GM19324 (cell line): ENCODE measurements around the gene RCAN2.

Source experiments
- ATAC-seq: cut with Tn5 transposase; IDR thresholded peaks from one replicate; pipeline ENCODE4 v1.9.1; 2021; ENCODE audit warnings: mild to moderate bottlenecking, moderate library complexity; ENCODE audit not compliant: unreplicated experiment, low FRiP score

The RCAN2 gene

GRCh38 chr6:46305236-46305635, 186.0 kb downstream of the RCAN2 start:
- no peak for ATAC-seq

GRCh38 chr6:46302816-46303215, 188.4 kb downstream of the RCAN2 start:
- ATAC-seq = no peak

- no peak for ATAC-seq
These were observed 189.1 kb downstream of the RCAN2 start for GRCh38 chr6:46302176-46302575.

- ATAC-seq = no peak
These were observed 192.0 kb downstream of the RCAN2 start for GRCh38 chr6:46299253-46299652.

- ATAC-seq = no peak
These were observed 194.7 kb downstream of the RCAN2 start for GRCh38 chr6:46296586-46296985.

- peak; percentile 80 for ATAC-seq
These were observed 197.5 kb downstream of the RCAN2 start for GRCh38 chr6:46293641-46294316.

- ATAC-seq = no peak
These were observed 199.4 kb downstream of the RCAN2 start for GRCh38 chr6:46291880-46292279.

- no peak for ATAC-seq
These were observed 200.0 kb downstream of the RCAN2 start for GRCh38 chr6:46291275-46291633.

GRCh38 chr6:46290421-46291274, 200.6 kb downstream of the RCAN2 start:
- no peak for ATAC-seq

- ATAC-seq = no peak
These were observed 201.4 kb downstream of the RCAN2 start for GRCh38 chr6:46289898-46290297.

- ATAC-seq = no peak
These were observed 202.4 kb downstream of the RCAN2 start for GRCh38 chr6:46288835-46289234.

- ATAC-seq = no peak
These were observed 203.6 kb downstream of the RCAN2 start for GRCh38 chr6:46287681-46288080.

- ATAC-seq = no peak
These were observed 204.2 kb downstream of the RCAN2 start for GRCh38 chr6:46287043-46287442.

- no peak for ATAC-seq
These were observed 206.8 kb downstream of the RCAN2 start for GRCh38 chr6:46284475-46284874.

GRCh38 chr6:46281110-46281509, 210.1 kb downstream of the RCAN2 start:
- ATAC-seq = no peak

GRCh38 chr6:46279874-46280273, 211.4 kb downstream of the RCAN2 start:
- ATAC-seq = no peak

GRCh38 chr6:46276576-46277142, 214.6 kb downstream of the RCAN2 start:
- ATAC-seq = no peak

- no peak for ATAC-seq
These were observed 216.7 kb downstream of the RCAN2 start for GRCh38 chr6:46274502-46274901.

GRCh38 chr6:46273911-46274310, 217.3 kb downstream of the RCAN2 start:
- no peak for ATAC-seq

- ATAC-seq = no peak
These were observed 219.5 kb downstream of the RCAN2 start for GRCh38 chr6:46271728-46272127.

- ATAC-seq = no peak
These were observed 220.1 kb downstream of the RCAN2 start for GRCh38 chr6:46271107-46271506.

- no peak for ATAC-seq
These were observed 220.9 kb downstream of the RCAN2 start for GRCh38 chr6:46270336-46270735.
